HL-60 (cell line): ENCODE measurements around the gene ZMYND8.

Source experiments
- CTCF ChIP-seq: IDR thresholded peaks from one replicate; pipeline ENCODE4 v1.5.1; 2011; ENCODE audit warnings: low read length, control low read depth, inconsistent platforms; ENCODE audit not compliant: insufficient read depth
- GABPA ChIP-seq: IDR thresholded peaks from 2 replicates; pipeline ENCODE4 v1.6.1; 2012; ENCODE audit warnings: low read depth
- REST ChIP-seq: IDR thresholded peaks from 2 replicates; pipeline ENCODE4 v1.6.1; 2012; ENCODE audit warnings: low read depth; ENCODE audit not compliant: insufficient replicate concordance

GRCh38 chr20:47303736-47304135 lies 52.8 kb downstream of the ZMYND8 start:
- no peak for TF ChIP-seq GABPA
- no peak for TF ChIP-seq CTCF
- TF ChIP-seq REST, result no peak
